H1 (cell line): ENCODE data around the gene STX2. TPM values are rescaled to one million over a fixed set of nuclear protein-coding genes. Genes with fewer than 3 reads are reported as not detected.

Source experiments
- CTCF ChIA-PET: fragments of 300-600 bp; sonication (Branson Sonifier 250); formaldehyde crosslinking; loops from one replicate; lab custom pipeline; 2021; ENCODE audit not compliant: partially characterized antibody; lab: Charles Lee
- POLR2A ChIA-PET: fragments of 300-600 bp; sonication (Branson Sonifier 250); formaldehyde crosslinking; loops from one replicate; lab custom pipeline; 2021; ENCODE audit warnings: inconsistent platforms; ENCODE audit not compliant: partially characterized antibody; lab: Charles Lee
- DNase-seq, 2 experiments: peaks; one replicate each; pipeline versions ENCODE4 v3.0.0 to v3.0.0-alpha.2; 2010 to 2022; ENCODE audit warnings: low spot score in 2 of 2, low read depth in 1 of 2, mixed read lengths in 1 of 2
- FAIRE-seq: peaks from 2 replicates; lab custom pipeline; 2011; peaks lifted over from hg19 to GRCh38; lab: Jason Lieb, UNC
- H2AFZ ChIP-seq: 2 replicates; pipeline ENCODE4 v1.8.1; 2012; ENCODE audit warnings: low read length, inconsistent platforms
- H2AK5ac ChIP-seq: 2 replicates; pipeline ENCODE4 v1.6.1; 2013; ENCODE audit warnings: low read depth, low read length
- H2BK120ac ChIP-seq: replicated peaks from 2 replicates; pipeline ENCODE3; 2013; ENCODE audit warnings: low read depth, low read length, inconsistent platforms
- H2BK12ac ChIP-seq: 2 replicates; pipeline ENCODE4 v1.6.1; 2013; ENCODE audit warnings: low read depth, low read length
- H2BK15ac ChIP-seq: 2 replicates; pipeline ENCODE4 v1.6.1; 2013; ENCODE audit warnings: low read length
- H2BK20ac ChIP-seq: 2 replicates; pipeline ENCODE4 v1.6.1; 2013; ENCODE audit warnings: low read length
- H2BK5ac ChIP-seq: 2 replicates; pipeline ENCODE4 v1.6.1; 2013; ENCODE audit warnings: low read depth, low read length
- H3K14ac ChIP-seq: 2 replicates; pipeline ENCODE4 v1.6.1; 2013; ENCODE audit warnings: inconsistent platforms; ENCODE audit not compliant: insufficient read length
- H3K18ac ChIP-seq: 2 replicates; pipeline ENCODE4 v1.6.1; 2013; ENCODE audit warnings: low read length; ENCODE audit errors: extremely low read depth
- H3K23ac ChIP-seq: 2 replicates; pipeline ENCODE4 v1.6.1; 2013; ENCODE audit warnings: inconsistent platforms; ENCODE audit not compliant: insufficient read length
- H3K23me2 ChIP-seq: 2 replicates; pipeline ENCODE4 v1.6.1; 2013; ENCODE audit warnings: low read depth, low read length
- H3K27ac ChIP-seq: 2 replicates; pipeline ENCODE4 v1.6.1; 2011; ENCODE audit warnings: low read depth, low read length, inconsistent platforms
- H3K27me3 ChIP-seq, 4 experiments: replicated peaks in 1 of 4; 1 replicate in 1 of 4; 2 replicates in 3 of 4; pipeline versions ENCODE4 v1.6.1 to v1.8.1; 2011 to 2013; ENCODE audit warnings: low read length in 3 of 4, mild to moderate bottlenecking in 3 of 4, inconsistent platforms in 2 of 4, mixed read lengths in 2 of 4, moderate library complexity in 1 of 4; ENCODE audit not compliant: control insufficient read depth in 3 of 4, insufficient read depth in 3 of 4; ENCODE audit errors: extremely low read depth in 1 of 4
- H3K36me3 ChIP-seq, 4 experiments: 2 replicates each; pipeline versions ENCODE4 v1.6.1 to v1.8.1; 2011 to 2013; ENCODE audit warnings: mild to moderate bottlenecking in 4 of 4, low read length in 3 of 4, moderate library complexity in 2 of 4, control low read depth in 1 of 4, inconsistent platforms in 1 of 4; ENCODE audit not compliant: insufficient read depth in 4 of 4, control insufficient read depth in 2 of 4
- H3K4ac ChIP-seq: replicated peaks from 2 replicates; pipeline ENCODE3; 2013; ENCODE audit warnings: low read length, low read depth, mixed read lengths, inconsistent platforms; ENCODE audit not compliant: insufficient read length
- H3K4me1 ChIP-seq, 4 experiments: replicated peaks in 1 of 4; 1 replicate in 1 of 4; 2 replicates in 3 of 4; pipeline versions ENCODE4 v1.6.1 to v1.8.1; 2011 to 2013; ENCODE audit warnings: low read length in 3 of 4, inconsistent platforms in 2 of 4, mixed read lengths in 1 of 4; ENCODE audit not compliant: insufficient read depth in 4 of 4, control insufficient read depth in 3 of 4
- H3K4me2 ChIP-seq, 2 experiments: 2 replicates each; pipeline versions ENCODE4 v1.6.1 to v1.8.1; 2011 to 2013; ENCODE audit warnings: low read depth in 2 of 2, low read length in 2 of 2, control low read depth in 1 of 2, inconsistent platforms in 1 of 2, mild to moderate bottlenecking in 1 of 2; ENCODE audit not compliant: insufficient read depth in 1 of 2
- H3K4me3 ChIP-seq, 4 experiments: fragments of 200-600, 300-600 bp in 1 of 4; sonication (generic), shearing (Covaris generic), sonication (Bioruptor Twin) in 1 of 4; 2 replicates each; pipeline versions ENCODE4 v1.5.1 to v1.8.1; 2011 to 2016; ENCODE audit warnings: low read length in 4 of 4, low read depth in 3 of 4, control low read depth in 2 of 4, inconsistent platforms in 2 of 4, mild to moderate bottlenecking in 2 of 4, mixed read lengths in 1 of 4, moderate library complexity in 1 of 4; ENCODE audit not compliant: insufficient read depth in 2 of 4; ENCODE audit errors: extremely low read depth in 1 of 4
- H3K56ac ChIP-seq: replicated peaks from 2 replicates; pipeline ENCODE3; 2013; ENCODE audit warnings: low read depth, mild to moderate bottlenecking, mixed read lengths, low read length, inconsistent platforms; ENCODE audit not compliant: insufficient read length
- H3K79me1 ChIP-seq: 2 replicates; pipeline ENCODE4 v1.6.1; 2013; ENCODE audit warnings: low read depth, low read length, control low read depth
- H3K79me2 ChIP-seq, 2 experiments: 2 replicates each; pipeline versions ENCODE4 v1.6.1 to v1.8.1; 2012 to 2013; ENCODE audit warnings: low read length in 2 of 2, mild to moderate bottlenecking in 2 of 2, inconsistent platforms in 1 of 2; ENCODE audit not compliant: insufficient read depth in 2 of 2, control insufficient read depth in 1 of 2
- H3K9ac ChIP-seq, 4 experiments: replicated peaks in 1 of 4; 1 replicate in 1 of 4; 2 replicates in 3 of 4; pipeline versions ENCODE4 v1.6.1 to v1.8.1; 2011 to 2013; ENCODE audit warnings: low read depth in 3 of 4, low read length in 3 of 4, control low read depth in 2 of 4, mild to moderate bottlenecking in 2 of 4, moderate library complexity in 2 of 4, inconsistent platforms in 1 of 4; ENCODE audit errors: extremely low read depth in 1 of 4
- H3K9me3 ChIP-seq, 2 experiments: 2 replicates each; pipeline versions ENCODE4 v1.6.1 to v1.8.1; 2012 to 2013; ENCODE audit warnings: mild to moderate bottlenecking in 2 of 2, moderate library complexity in 2 of 2, control low read depth in 1 of 2, inconsistent platforms in 1 of 2, low read depth in 1 of 2, low read length in 1 of 2, mixed read lengths in 1 of 2; ENCODE audit not compliant: insufficient read depth in 2 of 2
- H4K20me1 ChIP-seq, 2 experiments: replicated peaks in 1 of 2; 2 replicates each; pipeline versions ENCODE3 to v1.8.1; 2011 to 2013; ENCODE audit warnings: inconsistent platforms in 2 of 2, low read length in 2 of 2, mild to moderate bottlenecking in 1 of 2; ENCODE audit not compliant: insufficient read depth in 2 of 2, control insufficient read depth in 1 of 2
- H4K5ac ChIP-seq: 2 replicates; pipeline ENCODE4 v1.6.1; 2013; ENCODE audit warnings: low read length, low read depth, mixed read lengths, inconsistent platforms; ENCODE audit not compliant: insufficient read length
- H4K8ac ChIP-seq: 2 replicates; pipeline ENCODE4 v1.8.0; 2013; ENCODE audit warnings: mild to moderate bottlenecking, moderate library complexity, low read length, inconsistent platforms; ENCODE audit not compliant: insufficient read depth; ENCODE audit errors: extremely low read depth
- H4K91ac ChIP-seq: replicated peaks from 2 replicates; pipeline ENCODE3; 2013; ENCODE audit warnings: low read length, mixed read lengths, inconsistent platforms; ENCODE audit not compliant: insufficient read length
- CHD1 ChIP-seq: IDR thresholded peaks from 2 replicates; pipeline ENCODE4 v1.6.1; 2012; ENCODE audit warnings: low read depth, low read length, improper control_type of control experiment
- CTBP2 ChIP-seq: IDR thresholded peaks from 2 replicates; pipeline ENCODE4 v1.7.0; 2011; ENCODE audit warnings: borderline replicate concordance, mild to moderate bottlenecking, moderate library complexity, mixed read lengths, low read length; ENCODE audit not compliant: insufficient read depth, insufficient read length
- WGBS, 2 experiments: shearing (Covaris generic) in 1 of 2; methylation state at CpG; one replicate each; pipeline versions ENCODE4 v1.1.6 to v1.1.7; 2013 to 2015; ENCODE audit warnings: low lambda C conversion rate in 2 of 2, mixed read lengths in 2 of 2, inconsistent platforms in 1 of 2, low coverage in 1 of 2, missing lambda C conversion rate in 1 of 2; ENCODE audit not compliant: insufficient replicate concordance in 2 of 2, insufficient coverage in 1 of 2, insufficient read length in 1 of 2; ENCODE audit errors: extremely low coverage in 1 of 2, missing lambda C conversion rate in 1 of 2; 5-methylcytosine and 5-hydroxymethylcytosine counted together
- polyA plus RNA-seq, 7 experiments: library from polyadenylated mRNA; depleted of rRNA in 3 of 7; stranded (reverse) in 5 of 7; unstranded in 2 of 7; fragments of >200 nt in 5 of 7; fragments of 200-250 nt in 2 of 7; gene quantifications; 1 replicate in 5 of 7; 2 replicates in 1 of 7; 4 replicates in 1 of 7; pipeline versions ENCODE4 v1.2.1 to v1.2.3, GENCODE V29; 2011 to 2013; ENCODE audit warnings: missing spikeins in 2 of 7, mixed read lengths in 2 of 7
- total RNA-seq: library from RNA; stranded (reverse); fragmentation: NEBNext Ultra II Directional; extraction: Animal tissue kit (Norgen Biotek cat#: 25700); gene quantifications from 2 replicates; pipeline ENCODE4 v1.2.1, GENCODE V29; 2021

STX2 gene
- total and polyA plus RNA-seq, 2 of the 8 experiments (the other 6 are each of a cell fraction or from before 2014, with no cell fraction given): 20.0 to 26.3 TPM

DNA sequence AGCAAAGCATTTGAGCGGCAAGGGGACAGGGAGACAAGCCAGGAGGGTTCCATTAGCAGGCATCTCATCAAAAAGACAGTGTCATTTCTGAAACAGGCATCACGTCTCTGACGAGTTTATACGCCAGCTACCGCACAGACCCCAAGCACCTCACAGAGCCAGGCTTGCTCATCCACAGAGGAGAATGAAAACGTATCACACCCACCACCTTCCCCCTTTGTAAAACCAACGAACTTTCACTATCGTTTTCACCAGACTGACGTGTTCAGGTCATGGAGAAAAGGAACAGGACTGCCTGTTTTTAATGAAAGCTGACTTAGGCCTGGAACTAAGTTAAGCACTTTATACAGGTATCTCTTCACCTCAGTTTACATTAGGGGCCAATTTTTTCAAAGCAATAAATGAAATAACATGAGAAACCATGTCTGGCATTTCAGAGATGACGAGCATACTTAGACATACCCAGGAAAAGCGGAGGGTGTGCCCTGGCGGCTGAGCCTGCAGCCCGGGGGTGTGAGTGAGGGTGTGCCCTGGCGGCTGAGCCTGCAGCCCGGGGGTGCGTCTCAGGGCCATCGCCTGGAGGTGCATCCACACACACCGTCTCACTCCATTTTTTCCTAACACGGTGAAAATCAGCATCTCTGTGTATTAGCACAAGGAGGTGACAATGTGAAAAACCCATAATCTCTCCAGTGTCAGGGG is 41.9 kb downstream of the STX2 start:
- Histone ChIP-seq H4K91ac (no peak overlapping the region), H4K20me1 (peaks cover 0 to 5% of the 10 kb centered on the region in 2 experiments), H3K27ac (no peak overlapping the region), H3K23me2 (no peaks in the 10 kb centered on the region), H3K23ac (no peak overlapping the region), H3K79me2 (no peaks in the 10 kb centered on the region), H3K56ac (no peak overlapping the region), H2AK5ac (no peak overlapping the region), H3K9me3 (no peaks in the 10 kb centered on the region), H3K4me3 (no peak overlapping the region), H3K4me2 (no peak overlapping the region), H3K4ac (no peak overlapping the region), H3K4me1 (peaks cover 0 to 2% (median under 1%) of the 10 kb centered on the region in 4 experiments; a peak in 2 of 7 replicates), H3K14ac (no peak overlapping the region), H4K8ac (no peak overlapping the region), H2BK15ac (no peak overlapping the region), H2BK20ac (no peak overlapping the region), H3K27me3 (no peaks in the 10 kb centered on the region), H3K9ac (no peak overlapping the region; a peak in 1 of 7 replicates), H2BK120ac (no peak overlapping the region), H4K5ac (no peak overlapping the region), H3K36me3 (peaks cover 0 to 29% (median 15%) of the 10 kb centered on the region in 4 experiments; a peak in 5 of 8 replicates), H2AFZ (no peak overlapping the region), H3K79me1 (no peaks in the 10 kb centered on the region), H2BK5ac (no peak overlapping the region), H2BK12ac (no peak overlapping the region), H3K18ac (no peak overlapping the region)
- DNase-seq (no peak), FAIRE-seq (no peak)
- ChIA-PET POLR2A (no interaction called here), CTCF (interaction anchor here (1.1 to 2.0 kb wide), 3 partner anchors 11 to 21 kb away, joined by 3 to 5 read pairs (median 4); no protein-coding TSS in a partner anchor)
- WGBS, 2 experiments: 90% methylated on average over 19 of the region's 19 CpGs; no CpG with 5 or more reads in 1 of the 2 experiments
- TF ChIP-seq CHD1: no peak
- TF ChIP-seq CTBP2: no peak
